ENCODE measurements around the gene RASAL1.
"Not testable (repeated sequence)": the region's sequence is repeated elsewhere in the genome, so short reads cannot be mapped to it uniquely, and the experiment has no call there.

RASAL1 gene

GRCh38 chr12:113120670-113121370 is 14.7 kb downstream of the RASAL1 start:
- no peaks in the 10 kb centered on the region for H3K4me1 ChIP-seq (ENCODE audit: insufficient read depth, low read length)
- H3K9ac ChIP-seq (ENCODE audit: low read depth, low read length): no peak overlapping the region
- no peaks in the 10 kb centered on the region for H3K36me3 ChIP-seq (ENCODE audit: insufficient read depth, low read length)
- H3K9me3 ChIP-seq (ENCODE audit: control insufficient read depth, insufficient read depth, low read length): no peaks in the 10 kb centered on the region

GRCh38 chr12:113119980-113120669 is 15.4 kb downstream of the RASAL1 start:
- Histone ChIP-seq H3K36me3 (ENCODE audit: insufficient read depth, low read length) (peaks cover 3% of the 10 kb centered on the region; the same call in 1 of the 2 replicates), H3K4me1 (ENCODE audit: insufficient read depth, low read length) (no peaks in the 10 kb centered on the region), H3K9ac (ENCODE audit: low read depth, low read length) (no peak overlapping the region), H3K9me3 (ENCODE audit: control insufficient read depth, insufficient read depth, low read length) (no peaks in the 10 kb centered on the region)

GRCh38 chr12:113118142-113118541 is 17.4 kb downstream of the RASAL1 start:
- H3K9me3 ChIP-seq (ENCODE audit: control insufficient read depth, insufficient read depth, low read length): no peaks in the 10 kb centered on the region
- H3K9ac ChIP-seq (ENCODE audit: low read depth, low read length): no peak overlapping the region
- H3K4me1 ChIP-seq (ENCODE audit: insufficient read depth, low read length): no peaks in the 10 kb centered on the region
- peaks cover 4% of the 10 kb centered on the region; the same call in 1 of the 2 replicates for H3K36me3 ChIP-seq (ENCODE audit: insufficient read depth, low read length)

GRCh38 chr12:113117684-113118083 is 17.9 kb downstream of the RASAL1 start:
- not testable (repeated sequence) for H3K36me3 ChIP-seq (ENCODE audit: insufficient read depth, low read length); H3K9me3 ChIP-seq (ENCODE audit: control insufficient read depth, insufficient read depth, low read length); H3K4me1 ChIP-seq (ENCODE audit: insufficient read depth, low read length); H3K9ac ChIP-seq (ENCODE audit: low read depth, low read length)

- H3K9me3 ChIP-seq (ENCODE audit: control insufficient read depth, insufficient read depth, low read length): no peaks in the 10 kb centered on the region
- H3K9ac ChIP-seq (ENCODE audit: low read depth, low read length): no peak overlapping the region
- H3K36me3 ChIP-seq (ENCODE audit: insufficient read depth, low read length): peaks cover 4% of the 10 kb centered on the region; the same call in 1 of the 2 replicates
- peaks cover 5% of the 10 kb centered on the region; the same call in 1 of the 2 replicates for H3K4me1 ChIP-seq (ENCODE audit: insufficient read depth, low read length)
Measured at GRCh38 chr12:113116875-113117274, 18.7 kb downstream of the RASAL1 start.

- H3K9me3 ChIP-seq (ENCODE audit: control insufficient read depth, insufficient read depth, low read length): no peaks in the 10 kb centered on the region
- peaks cover 4% of the 10 kb centered on the region; the same call in 1 of the 2 replicates for H3K36me3 ChIP-seq (ENCODE audit: insufficient read depth, low read length)
- H3K9ac ChIP-seq (ENCODE audit: low read depth, low read length): no peak overlapping the region
- H3K4me1 ChIP-seq (ENCODE audit: insufficient read depth, low read length): peaks cover 7% of the 10 kb centered on the region; the same call in 1 of the 2 replicates
Measured at GRCh38 chr12:113115455-113116126, 20.0 kb downstream of the RASAL1 start.

- Histone ChIP-seq H3K36me3 (ENCODE audit: insufficient read depth, low read length) (peaks cover 4% of the 10 kb centered on the region; the same call in 1 of the 2 replicates), H3K4me1 (ENCODE audit: insufficient read depth, low read length) (peaks cover 7% of the 10 kb centered on the region; the same call in 1 of the 2 replicates), H3K9ac (ENCODE audit: low read depth, low read length) (no peak overlapping the region), H3K9me3 (ENCODE audit: control insufficient read depth, insufficient read depth, low read length) (no peaks in the 10 kb centered on the region)
Measured at GRCh38 chr12:113114447-113115178, 20.9 kb downstream of the RASAL1 start.

- Histone ChIP-seq H3K9ac (ENCODE audit: low read depth, low read length) (no peak overlapping the region), H3K9me3 (ENCODE audit: control insufficient read depth, insufficient read depth, low read length) (no peaks in the 10 kb centered on the region), H3K4me1 (ENCODE audit: insufficient read depth, low read length) (peaks cover 7% of the 10 kb centered on the region; the same call in 1 of the 2 replicates), H3K36me3 (ENCODE audit: insufficient read depth, low read length) (peaks cover 4% of the 10 kb centered on the region; the same call in 1 of the 2 replicates)
Measured at GRCh38 chr12:113113397-113113796, 22.2 kb downstream of the RASAL1 start.

GRCh38 chr12:113112043-113112899 is 23.3 kb downstream of the RASAL1 start:
- peaks cover 4% of the 10 kb centered on the region; the same call in 1 of the 2 replicates for H3K36me3 ChIP-seq (ENCODE audit: insufficient read depth, low read length)

GRCh38 chr12:113111247-113111646 is 24.3 kb downstream of the RASAL1 start:
- Histone ChIP-seq H3K36me3 (ENCODE audit: insufficient read depth, low read length) (peaks cover 4% of the 10 kb centered on the region; the same call in 1 of the 2 replicates), H3K9me3 (ENCODE audit: control insufficient read depth, insufficient read depth, low read length) (no peaks in the 10 kb centered on the region), H3K9ac (ENCODE audit: low read depth, low read length) (no peak overlapping the region), H3K4me1 (ENCODE audit: insufficient read depth, low read length) (peaks cover 7% of the 10 kb centered on the region; the same call in 1 of the 2 replicates)

More at GRCh38 chr12:113112043-113112899, 23.3 kb downstream of the RASAL1 start:
- Histone ChIP-seq H3K9me3 (ENCODE audit: control insufficient read depth, insufficient read depth, low read length) (no peaks in the 10 kb centered on the region), H3K4me1 (ENCODE audit: insufficient read depth, low read length) (peaks cover 7% of the 10 kb centered on the region; the same call in 1 of the 2 replicates), H3K9ac (ENCODE audit: low read depth, low read length) (no peak overlapping the region)

GRCh38 chr12:113109872-113110599 is 25.5 kb downstream of the RASAL1 start:
- no peaks in the 10 kb centered on the region for H3K9me3 ChIP-seq (ENCODE audit: control insufficient read depth, insufficient read depth, low read length)
- H3K4me1 ChIP-seq (ENCODE audit: insufficient read depth, low read length): peaks cover 7% of the 10 kb centered on the region; the same call in 1 of the 2 replicates
- H3K9ac ChIP-seq (ENCODE audit: low read depth, low read length): no peak overlapping the region
- peaks cover 1% of the 10 kb centered on the region; the same call in 1 of the 2 replicates for H3K36me3 ChIP-seq (ENCODE audit: insufficient read depth, low read length)

- Histone ChIP-seq H3K9ac (ENCODE audit: low read depth, low read length) (no peak overlapping the region), H3K9me3 (ENCODE audit: control insufficient read depth, insufficient read depth, low read length) (no peaks in the 10 kb centered on the region), H3K36me3 (ENCODE audit: insufficient read depth, low read length) (no peaks in the 10 kb centered on the region), H3K4me1 (ENCODE audit: insufficient read depth, low read length) (peaks cover 7% of the 10 kb centered on the region; the same call in 1 of the 2 replicates)
Measured at GRCh38 chr12:113109360-113109759, 26.2 kb downstream of the RASAL1 start.
